ENCODE measurements around the gene GTPBP10. TPM values are rescaled to one million over a fixed set of nuclear protein-coding genes. Genes with fewer than 3 reads are reported as not detected.

Gene GTPBP10
- total and polyA plus RNA-seq, 7 donors: 17.2 to 28.5 (median 19.5) TPM

- Histone ChIP-seq H3K36me3 (ENCODE audit: insufficient read depth in 1 of 2, low read depth in 1 of 2) (peaks cover 4 to 18% of the 10 kb centered on the region in 2 donors), H3K27me3 (ENCODE audit: insufficient read depth in 3 of 3, low read length in 2 of 3) (no peaks in the 10 kb centered on the region), H3K4me1 (peaks cover 25% of the 10 kb centered on the region), H3K4me3 (no peak overlapping the region), H3K27ac (no peak overlapping the region), H3K9me3 (no peaks in the 10 kb centered on the region)
- DNase-seq: no peak
- no peak for TF ChIP-seq CTCF (IDR thresholded peaks at IDR 0.05)
- 33 to 43% (median 33%) methylated on average over 4 of the region's 4 CpGs for WGBS, 3 donors
- intact Hi-C loops (cut with DNase I): loop anchor here (1.0 to 5.0 kb wide), 2 partner anchors 53 to 55 kb away; partner anchors contain the start of gene GTPBP10 (in 1 of the 2)
- ATAC-seq: no peak
These were observed 55.5 kb downstream of the GTPBP10 start for GRCh38 chr7:90401989-90402388.

GRCh38 chr7:90402785-90403173 lies 56.3 kb downstream of the GTPBP10 start:
- H3K4me3 ChIP-seq: peak overlapping the region; percentile 80
- intact Hi-C loops (cut with DNase I): loop anchor here (1.0 to 5.0 kb wide), 2 partner anchors 53 to 55 kb away; partner anchors contain the start of gene GTPBP10 (in 1 of the 2)
- no peaks in the 10 kb centered on the region for H3K27me3 ChIP-seq (ENCODE audit: insufficient read depth in 3 of 3, low read length in 2 of 3)
- peak overlapping the region; percentile 98 for H3K27ac ChIP-seq
- H3K9me3 ChIP-seq: no peaks in the 10 kb centered on the region
- ATAC-seq (no peak), DNase-seq (no peak)
- peaks cover 25% of the 10 kb centered on the region for H3K4me1 ChIP-seq
- H3K36me3 ChIP-seq (ENCODE audit: insufficient read depth in 1 of 2, low read depth in 1 of 2): peaks cover 7 to 26% of the 10 kb centered on the region in 2 donors
- WGBS, 3 donors: 14 to 23% (median 20%) methylated on average over 1 of the region's 1 CpG
- no peak for TF ChIP-seq CTCF (IDR thresholded peaks at IDR 0.05)

GRCh38 chr7:90403174-90404113 lies 56.9 kb downstream of the GTPBP10 start, which contains the start of gene CLDN12:
CLDN12 (plus strand) TSS chr7:90403461; CDS start chr7:90412677, 9,216 bp downstream.
- Histone ChIP-seq H3K4me1 (peaks cover 25% of the 10 kb centered on the region), H3K27me3 (ENCODE audit: insufficient read depth in 3 of 3, low read length in 2 of 3) (no peaks in the 10 kb centered on the region), H3K27ac (peak within 1 kb of the TSS; percentile 98), H3K4me3 (peak within 1 kb of the TSS; percentile 80), H3K9me3 (no peaks in the 10 kb centered on the region), H3K36me3 (ENCODE audit: insufficient read depth in 1 of 2, low read depth in 1 of 2) (peaks cover 7 to 32% of the 10 kb centered on the region in 2 donors)
- no peak for TF ChIP-seq CTCF (IDR thresholded peaks at IDR 0.05)
- DNase-seq (peak; percentile 85 to 91), ATAC-seq (peak; percentile 93 to 97 (median 96))
- intact Hi-C loops (cut with DNase I): loop anchor here in 1 of 2 donors (5.0 kb wide), 1 partner anchor 56 kb away; the partner anchor contains the start of gene GTPBP10
- 0 to 1% (median 0%) methylated on average over 33 to 35 of the region's 35 CpGs for WGBS, 3 donors

GRCh38 chr7:90404777-90405176 lies 58.3 kb downstream of the GTPBP10 start:
- Histone ChIP-seq H3K27ac (peak overlapping the region; percentile 98), H3K36me3 (ENCODE audit: insufficient read depth in 1 of 2, low read depth in 1 of 2) (peaks cover 10 to 46% of the 10 kb centered on the region in 2 donors), H3K27me3 (ENCODE audit: insufficient read depth in 3 of 3, low read length in 2 of 3) (no peaks in the 10 kb centered on the region), H3K4me1 (peaks cover 31% of the 10 kb centered on the region), H3K4me3 (peak overlapping the region; percentile 80), H3K9me3 (no peaks in the 10 kb centered on the region)
- 78 to 81% (median 78%) methylated on average over 4 of the region's 4 CpGs for WGBS, 3 donors
- ATAC-seq (peak; percentile 36 to 73 (median 56)), DNase-seq (no peak)
- no peak for TF ChIP-seq CTCF (IDR thresholded peaks at IDR 0.05)
- intact Hi-C loops (cut with DNase I): loop anchor here in 1 of 2 donors (5.0 kb wide), 1 partner anchor 57 kb away; the partner anchor contains the start of gene GTPBP10

All from psoas muscle (tissue), 8 donors.